Prostate gland (tissue), 2 donors: ENCODE data around the gene ADAMTS12. TPM values are rescaled to one million over a fixed set of nuclear protein-coding genes. Genes with fewer than 3 reads are reported as not detected.

Experiments used
- DNase-seq: peaks from one replicate; pipeline ENCODE4 v3.0.0-alpha.2; 2019; ENCODE audit warnings: low spot score
- H3K27ac ChIP-seq, 2 donors: fragments of 200-600 bp; sonication (generic); 2 replicates each; pipeline ENCODE4 v1.5.1; 2017 to 2019
- H3K27me3 ChIP-seq: fragments of 200-600 bp; sonication (generic); replicated peaks from 2 replicates; pipeline ENCODE4 v1.5.1; 2019; ENCODE audit not compliant: insufficient read depth
- H3K36me3 ChIP-seq, 2 donors: fragments of 200-600 bp; sonication (generic); 1 replicate in 1 of 2; 2 replicates in 1 of 2; pipeline versions ENCODE4 v1.5.1 to v1.8.1; 2017 to 2019
- H3K4me1 ChIP-seq: fragments of 200-600 bp; sonication (generic); replicated peaks from 2 replicates; pipeline ENCODE4 v1.5.1; 2019
- H3K4me3 ChIP-seq, 2 donors: fragments of 200-600 bp; sonication (generic); 2 replicates each; pipeline ENCODE4 v1.5.1; 2017 to 2019
- H3K9me3 ChIP-seq: fragments of 200-600 bp; sonication (generic); 2 replicates; pipeline ENCODE4 v1.5.1; 2017
- CTCF ChIP-seq, 4 experiments: fragments of 200-600 bp in 2 of 4; fragments of 450-650 bp in 2 of 4; sonication (generic) in 2 of 4; IDR thresholded peaks; 1 replicate in 3 of 4; 2 replicates in 1 of 4; pipeline ENCODE4 v1.5.1; 2016 to 2019; ENCODE audit warnings: antibody characterized with exemption in 4 of 4, mild to moderate bottlenecking in 2 of 4, moderate library complexity in 2 of 4
- POLR2A ChIP-seq: fragments of 450-650 bp; IDR thresholded peaks from one replicate; pipeline ENCODE4 v1.6.1; 2016; ENCODE audit warnings: antibody characterized with exemption, mild to moderate bottlenecking
- POLR2AphosphoS5 ChIP-seq: sonication (generic); formaldehyde crosslinking; IDR thresholded peaks from one replicate; pipeline ENCODE4 v1.6.1; 2017; ENCODE audit warnings: antibody characterized with exemption
- WGBS: methylation state at CpG from one replicate; pipeline ENCODE4 v1.1.5; 2018; 5-methylcytosine and 5-hydroxymethylcytosine counted together
- intact Hi-C: fragments of 100-400 bp; cut with DNase I; formaldehyde crosslinking; loops from one replicate; pipeline ENCODE4 v1.14.2; 2022
- total RNA-seq, 2 donors: library from RNA; depleted of rRNA; stranded (reverse); fragments of >200 nt; gene quantifications; one replicate each; pipeline ENCODE4 v1.1.0, GENCODE V29; 2016

ADAMTS12 gene
- total RNA-seq, 2 donors from 2014 or later, result 0.09 to 3.7 TPM

DNA sequence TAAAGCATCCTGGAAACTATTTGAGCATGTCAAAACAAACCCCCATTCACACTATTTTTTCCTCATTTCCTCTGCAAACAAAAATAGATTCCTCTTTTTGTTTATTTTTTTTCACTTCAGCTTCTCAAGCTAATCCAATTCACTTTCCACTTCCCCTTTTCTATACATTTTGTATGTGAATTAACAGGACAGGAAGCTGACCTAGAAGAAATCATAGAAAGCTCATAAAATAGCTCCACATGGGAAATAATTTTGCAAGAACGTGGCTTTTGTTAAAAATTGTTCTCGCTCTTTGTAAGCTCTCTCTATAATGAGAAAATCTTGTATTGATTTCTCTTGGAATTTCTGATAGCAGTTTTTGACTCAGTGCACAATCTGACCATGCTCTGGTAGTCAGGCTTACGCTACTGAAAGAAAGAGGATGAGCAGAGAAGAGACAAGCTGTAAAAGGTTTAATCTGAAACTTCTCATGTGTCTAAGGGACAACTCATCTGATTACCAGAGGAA is 215.8 kb downstream of the ADAMTS12 start:
- 59% methylated on average over 3 of the region's 3 CpGs for WGBS
- intact Hi-C loops, result no loop called here

GRCh38 chr5:33671700-33672291 is 220.0 kb downstream of the ADAMTS12 start:
- TF ChIP-seq POLR2A (no peak), POLR2AphosphoS5 (no peak), CTCF (IDR thresholded peaks at IDR 0.05) (no peak)
- no peaks in the 10 kb centered on the region for H3K4me1 ChIP-seq
- WGBS, result 86% methylated on average over 1 of the region's 1 CpG
- H3K27ac ChIP-seq, result no peak overlapping the region
- H3K36me3 ChIP-seq, result no peaks in the 10 kb centered on the region
- DNase-seq, result no peak
- intact Hi-C loops, result no loop called here
- H3K4me3 ChIP-seq, result no peak overlapping the region
- no peaks in the 10 kb centered on the region for H3K9me3 ChIP-seq
- no peaks in the 10 kb centered on the region for H3K27me3 ChIP-seq

More for the DNA sequence above, 215.8 kb downstream of the ADAMTS12 start:
- H3K27ac ChIP-seq, result no peak overlapping the region
- no peaks in the 10 kb centered on the region for H3K36me3 ChIP-seq
- DNase-seq, result no peak
- TF ChIP-seq POLR2A, result no peak
- no peak for TF ChIP-seq POLR2AphosphoS5
- no peak for TF ChIP-seq CTCF (IDR thresholded peaks at IDR 0.05)
- H3K27me3 ChIP-seq, result no peaks in the 10 kb centered on the region
- no peak overlapping the region for H3K4me3 ChIP-seq
- H3K9me3 ChIP-seq, result no peaks in the 10 kb centered on the region
- no peaks in the 10 kb centered on the region for H3K4me1 ChIP-seq

DNA sequence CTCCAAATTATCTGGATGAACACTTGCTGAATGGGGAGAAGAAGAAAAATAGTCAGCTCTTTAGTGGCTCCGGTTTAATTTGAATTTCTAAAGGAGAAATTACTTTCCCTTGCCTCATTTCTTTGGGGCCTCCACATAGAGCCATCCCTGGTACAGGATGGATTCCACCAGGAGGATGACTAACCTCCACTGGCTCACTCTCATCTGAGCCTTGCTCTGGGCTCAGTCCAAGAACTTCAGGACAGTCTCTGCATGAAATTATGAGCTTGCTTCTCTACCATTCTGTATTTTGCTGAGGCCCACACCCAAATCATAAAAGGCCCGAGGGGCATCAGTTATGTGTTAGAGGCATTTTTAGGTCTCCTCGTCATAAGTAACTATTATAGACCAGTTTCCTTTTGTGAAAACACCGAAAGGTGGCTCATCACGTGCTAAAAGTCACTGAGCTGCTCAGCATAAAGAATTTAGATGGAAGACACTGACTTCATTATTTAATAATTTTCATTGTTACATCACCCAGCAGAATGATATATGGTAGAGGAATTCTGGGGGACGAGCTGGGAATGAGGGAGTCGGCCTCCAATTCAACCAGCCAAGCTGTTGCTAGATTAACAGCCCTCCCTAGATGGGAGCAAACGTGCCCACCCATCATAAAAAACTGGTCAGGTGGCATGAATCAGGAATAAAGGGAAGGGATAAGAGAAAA is 228.9 kb downstream of the ADAMTS12 start:
- no peaks in the 10 kb centered on the region for H3K9me3 ChIP-seq
- 90% methylated on average over 8 of the region's 8 CpGs for WGBS
- H3K4me3 ChIP-seq, result no peak overlapping the region
- H3K36me3 ChIP-seq, result no peaks in the 10 kb centered on the region
- intact Hi-C loops, result no loop called here
- H3K27me3 ChIP-seq, result no peaks in the 10 kb centered on the region
- no peak for DNase-seq
- TF ChIP-seq CTCF (IDR thresholded peaks at IDR 0.05) (no peak), POLR2AphosphoS5 (no peak), POLR2A (no peak)
- H3K4me1 ChIP-seq, result no peaks in the 10 kb centered on the region
- H3K27ac ChIP-seq, result no peak overlapping the region

GRCh38 chr5:33659526-33660169 is 232.1 kb downstream of the ADAMTS12 start:
- Histone ChIP-seq H3K4me3 (no peak overlapping the region), H3K27me3 (no peaks in the 10 kb centered on the region), H3K27ac (no peak overlapping the region), H3K4me1 (no peaks in the 10 kb centered on the region), H3K36me3 (no peaks in the 10 kb centered on the region), H3K9me3 (no peaks in the 10 kb centered on the region)
- intact Hi-C loops, result no loop called here
- TF ChIP-seq CTCF (IDR thresholded peaks at IDR 0.05), result no peak
- TF ChIP-seq POLR2A, result no peak
- TF ChIP-seq POLR2AphosphoS5, result no peak
- DNase-seq, result no peak
- WGBS, result 89% methylated on average over 2 of the region's 2 CpGs
